CD4-positive, alpha-beta T cell treated with Interleukin-15 for 1 hour (primary cell): ENCODE measurements around the gene KRTAP9-8.
"Not testable (repeated sequence)": the region's sequence is repeated elsewhere in the genome, so short reads cannot be mapped to it uniquely, and the experiment has no call there.

Source experiments
- DNase-seq: peaks from one replicate; pipeline ENCODE4 v3.0.0-alpha.2; 2020

Gene KRTAP9-8

DNA sequence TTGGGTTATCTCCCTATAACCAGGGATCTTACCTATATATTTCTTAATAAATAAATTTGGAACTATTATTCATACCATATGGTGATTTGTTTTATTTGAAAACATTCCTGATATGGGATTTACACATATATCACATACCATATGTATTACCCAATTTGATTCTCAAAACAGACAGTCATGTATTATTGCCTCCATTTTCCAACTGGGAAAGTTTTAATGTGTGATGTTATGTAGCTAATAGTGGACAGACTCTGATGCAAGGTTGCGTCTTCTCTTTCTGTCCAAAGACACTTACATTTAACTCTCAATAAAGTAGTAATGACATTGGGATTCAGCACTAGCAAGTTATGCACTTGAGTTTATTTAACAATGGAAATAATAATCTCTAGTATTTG is 18.5 kb downstream of the KRTAP9-8 start:
- no peak for DNase-seq

DNA sequence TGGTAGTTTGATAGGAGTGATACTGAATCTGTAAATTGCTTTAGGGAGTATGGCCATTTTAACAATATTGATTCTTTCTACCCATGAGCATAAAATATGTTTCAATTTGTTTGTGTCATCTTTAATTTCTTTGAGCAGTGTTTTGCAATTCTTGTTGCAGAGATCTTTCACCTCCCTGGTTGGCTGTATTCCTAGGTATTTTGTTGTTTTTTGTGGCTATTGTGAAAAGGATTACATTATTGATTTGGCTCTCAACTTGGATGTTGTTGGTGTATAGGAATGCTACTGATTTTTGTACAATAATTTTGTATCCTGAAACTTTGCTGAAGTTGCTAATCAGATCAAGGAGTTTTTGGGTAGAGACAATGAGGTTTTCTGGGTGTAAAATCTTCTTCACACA is 20.6 kb downstream of the KRTAP9-8 start:
- no peak for DNase-seq

DNA sequence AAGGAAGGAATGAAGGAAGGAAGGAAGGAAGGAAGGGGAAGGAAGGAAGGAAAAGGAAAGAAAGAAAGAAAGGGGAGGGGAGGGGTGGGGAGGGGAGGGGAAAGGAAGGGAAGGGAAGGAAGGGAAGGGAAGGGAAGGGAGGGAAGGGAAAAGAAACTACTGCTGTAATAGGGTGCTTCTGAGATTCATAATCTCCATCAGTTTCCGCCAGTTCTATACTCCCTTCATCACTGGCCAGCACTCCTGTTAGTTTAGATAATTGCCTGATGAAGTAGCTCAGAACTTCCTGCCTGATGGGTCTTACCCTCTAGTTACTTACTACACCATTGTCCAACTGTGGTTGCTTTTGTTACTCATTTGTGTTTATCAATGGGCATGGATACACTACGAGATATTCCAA is 25.4 kb downstream of the KRTAP9-8 start:
- no peak for DNase-seq

DNA sequence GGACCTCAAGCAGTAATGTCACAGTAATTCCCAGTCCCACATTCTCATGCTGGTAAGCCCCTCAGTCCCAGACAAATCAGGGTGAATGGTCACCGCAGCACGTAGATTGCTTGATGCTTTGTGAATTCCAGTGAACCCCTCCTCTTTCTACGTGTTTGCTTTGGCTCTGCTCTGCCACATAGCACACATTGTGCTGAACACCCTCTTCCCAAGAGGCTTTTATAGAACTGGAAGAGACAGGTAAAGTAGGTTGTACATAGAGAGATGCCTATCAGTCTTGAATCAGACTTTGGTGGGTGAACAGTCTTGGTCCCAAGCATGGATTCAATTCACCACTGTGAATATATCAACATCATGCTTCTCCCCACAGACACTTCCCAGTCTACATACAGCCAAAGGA is 26.8 kb downstream of the KRTAP9-8 start:
- no peak for DNase-seq

DNA sequence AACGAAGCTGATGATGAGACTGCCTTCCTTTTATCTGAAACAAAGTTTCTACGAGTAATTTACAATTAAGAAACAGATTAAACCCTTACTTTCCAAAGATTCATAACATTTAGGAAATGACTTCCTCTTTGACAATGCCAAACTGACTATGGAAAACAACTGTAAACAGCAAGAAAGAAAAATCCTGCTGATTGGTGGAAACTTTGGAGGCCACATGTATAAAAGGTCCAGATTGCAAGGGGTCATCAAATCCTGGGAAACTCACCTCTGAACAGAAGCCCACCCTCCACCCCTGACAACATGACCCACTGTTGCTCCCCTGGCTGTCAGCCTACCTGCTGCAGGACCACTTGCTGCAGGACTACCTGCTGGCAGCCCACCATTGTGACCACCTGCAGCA is 27.3 kb downstream of the KRTAP9-8 start, which contains the start of gene KRTAP9-6:
TSS of gene KRTAP9-6 (plus strand) at position 301 of the 400 bp plus-strand sequence. CDS start at position 301, 0 bp downstream.
- no peak for DNase-seq

DNA sequence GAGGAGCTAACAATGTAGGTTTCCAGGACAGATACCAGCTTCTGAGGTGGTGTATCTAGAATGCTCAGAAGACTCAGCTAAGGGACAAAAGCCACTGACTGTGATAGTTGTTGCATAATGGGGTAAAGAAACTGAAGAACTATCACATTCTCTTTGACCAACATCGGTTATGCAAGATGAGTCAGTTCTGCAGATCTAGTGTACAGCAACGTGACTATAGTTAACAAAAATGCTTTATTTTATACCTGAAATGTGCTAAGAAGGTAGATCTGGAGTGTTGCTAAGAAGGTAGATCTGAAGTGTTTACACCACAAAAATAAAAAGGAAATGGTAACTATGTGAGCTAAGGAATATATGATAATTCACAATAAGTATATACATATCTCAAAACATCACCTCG is 29.9 kb downstream of the KRTAP9-8 start:
- DNase-seq = no peak

DNA sequence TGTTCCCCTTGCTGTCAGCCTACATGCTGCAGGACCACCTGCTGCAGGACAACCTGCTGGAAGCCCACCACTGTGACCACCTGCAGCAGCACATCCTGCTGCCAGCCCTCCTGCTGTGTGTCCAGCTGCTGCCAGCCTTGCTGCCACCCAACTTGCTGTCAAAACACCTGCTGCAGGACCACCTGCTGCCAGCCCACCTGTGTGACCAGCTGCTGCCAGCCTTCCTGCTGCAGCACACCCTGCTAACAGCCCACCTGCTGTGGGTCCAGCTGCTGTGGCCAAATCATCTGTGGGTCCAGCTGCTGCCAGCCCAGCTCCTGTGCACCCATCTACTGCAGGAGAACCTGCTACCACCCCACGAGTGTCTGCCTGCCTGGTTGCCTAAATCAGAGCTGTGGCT is 33.5 kb downstream of the KRTAP9-8 start:
- DNase-seq = not testable (repeated sequence)

DNA sequence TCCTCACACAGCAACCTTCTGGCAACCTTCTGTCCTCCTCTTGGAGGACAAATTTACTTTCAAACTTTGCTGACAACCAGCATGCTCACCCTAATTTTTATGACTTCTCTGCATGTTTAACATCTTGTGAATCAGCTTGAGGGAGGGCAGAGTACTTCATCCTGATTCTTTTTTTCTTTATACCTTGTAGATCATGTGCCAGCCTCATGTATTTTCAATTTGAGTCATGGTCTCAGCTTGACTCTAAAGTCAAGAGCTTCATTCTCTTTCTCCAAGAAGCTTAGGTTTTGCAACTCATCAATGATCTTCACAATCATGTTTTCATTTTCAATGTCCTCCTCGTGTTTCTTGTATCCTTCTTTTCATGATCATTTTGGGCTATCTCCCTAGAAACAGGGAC is 34.1 kb downstream of the KRTAP9-8 start:
- DNase-seq = no peak

DNA sequence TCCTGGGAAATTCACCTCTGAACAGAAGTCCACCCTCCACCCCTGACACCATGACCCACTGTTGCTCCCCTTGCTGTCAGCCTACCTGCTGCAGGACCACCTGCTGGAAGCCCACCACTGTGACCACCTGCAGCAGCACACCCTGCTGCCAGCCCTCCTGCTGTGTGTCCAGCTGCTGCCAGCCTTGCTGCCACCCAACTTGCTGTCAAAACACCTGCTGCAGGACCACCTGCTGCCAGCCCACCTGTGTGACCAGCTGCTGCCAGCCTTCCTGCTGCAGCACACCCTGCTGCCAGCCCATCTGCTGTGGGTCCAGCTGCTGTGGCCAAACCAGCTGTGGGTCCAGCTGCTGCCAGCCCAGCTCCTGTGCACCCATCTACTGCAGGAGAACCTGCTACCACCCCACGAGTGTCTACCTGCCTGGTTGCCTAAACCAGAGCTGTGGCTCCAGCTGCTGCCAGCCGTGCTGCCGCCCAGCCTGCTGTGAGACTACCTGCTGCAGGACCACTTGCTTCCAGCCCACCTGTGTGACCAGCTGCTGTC is 37.9 kb downstream of the KRTAP9-8 start, which contains the start of gene KRTAP9-7:
TSS of gene KRTAP9-7 (plus strand) at position 51 of the 543 bp plus-strand sequence. CDS start at position 51, 0 bp downstream.
- not testable (repeated sequence) for DNase-seq

DNA sequence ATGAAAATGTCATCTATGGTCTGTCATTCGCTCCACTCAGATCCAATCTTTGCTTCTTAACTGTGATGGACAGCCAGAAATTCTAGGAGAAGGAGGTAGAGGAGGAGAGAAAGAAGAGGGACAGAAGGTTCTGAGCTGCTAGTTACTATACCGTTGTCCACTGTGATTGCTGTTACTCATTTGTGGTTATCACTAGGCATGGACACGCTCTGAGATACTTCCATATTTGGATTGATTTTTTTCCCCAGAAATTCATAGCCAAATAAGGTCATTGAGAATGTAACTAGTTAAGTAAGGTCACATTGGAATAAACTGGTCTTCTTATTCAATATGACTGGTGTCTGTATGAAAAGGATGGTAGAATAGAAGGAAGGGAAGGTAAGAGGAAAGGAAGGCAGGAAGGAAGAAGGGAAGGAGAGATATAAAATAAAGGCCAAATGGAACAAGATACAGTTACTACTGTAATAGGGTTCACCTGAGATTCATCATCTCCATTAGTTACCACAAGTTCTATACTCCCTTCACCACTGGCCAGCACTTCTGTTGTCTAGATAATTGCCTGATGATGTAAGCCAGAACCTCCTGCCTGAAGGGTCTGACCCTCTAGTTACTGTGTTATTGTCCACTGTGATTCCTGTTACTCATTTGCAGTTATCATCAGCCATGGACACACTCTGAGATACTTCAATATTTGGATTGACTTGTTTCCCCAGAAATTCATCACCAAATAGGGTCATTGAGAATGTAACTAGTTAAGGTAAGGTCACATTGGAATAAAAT is 40.6 kb downstream of the KRTAP9-8 start:
- DNase-seq = no peak

DNA sequence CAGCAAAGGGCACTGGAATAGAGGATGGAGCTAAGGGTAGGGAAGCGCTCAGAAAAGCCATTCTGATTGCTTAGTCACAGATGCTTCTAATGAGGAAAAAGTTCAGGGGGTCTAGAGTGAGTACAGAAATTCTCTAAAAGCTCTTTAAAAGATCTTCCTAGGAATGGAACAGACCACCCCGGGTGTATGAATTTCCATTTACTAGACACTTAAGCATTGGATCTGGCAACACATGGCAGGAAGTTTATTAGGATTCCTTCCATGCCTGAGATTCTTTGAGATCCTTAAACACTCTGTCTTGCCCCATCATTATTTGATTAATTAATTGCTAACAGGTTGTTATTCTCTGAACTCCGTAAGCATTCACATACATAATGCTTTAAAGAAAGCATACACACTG is 46.2 kb downstream of the KRTAP9-8 start:
- no peak for DNase-seq

DNA sequence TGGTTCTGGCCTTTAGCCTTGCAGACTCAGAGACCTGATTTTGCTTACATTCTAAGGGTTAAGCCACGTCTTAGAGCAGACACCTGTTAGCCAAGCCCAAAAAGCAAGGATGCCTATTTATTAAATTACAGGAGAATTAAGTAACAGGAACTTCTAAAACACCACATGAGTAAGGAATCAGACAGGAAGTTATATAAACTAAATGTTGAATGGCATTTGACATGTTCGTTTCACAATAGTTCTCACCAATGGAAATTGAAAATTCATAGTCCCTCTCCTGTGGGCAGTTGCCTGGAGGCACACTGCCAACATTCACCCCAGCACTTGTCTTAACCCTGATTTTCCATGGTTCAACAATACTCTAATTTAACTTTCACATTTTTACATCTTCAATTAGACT is 46.7 kb downstream of the KRTAP9-8 start:
- DNase-seq = no peak

DNA sequence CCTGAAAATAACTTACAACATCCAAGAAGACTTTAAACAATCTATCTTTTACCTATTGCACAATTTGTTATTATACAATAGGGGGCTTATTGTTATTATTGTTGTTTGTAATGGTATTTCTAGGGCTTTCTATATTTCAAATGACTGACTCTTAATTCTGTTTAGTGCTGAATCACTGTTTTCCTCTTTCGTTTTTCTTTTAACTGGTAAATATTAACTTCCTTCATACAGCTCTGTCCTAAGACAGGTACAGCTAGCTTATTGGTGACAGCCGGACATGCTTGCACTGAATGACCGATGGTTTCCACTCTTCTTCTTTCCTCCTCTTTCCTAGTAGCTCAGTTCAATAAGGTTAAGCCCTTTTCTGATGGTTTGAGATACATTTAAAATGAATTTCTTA is 49.3 kb downstream of the KRTAP9-8 start:
- DNase-seq = no peak
